NOMO-1 (cell line): ENCODE measurements around the gene PCYT1A.
"Not testable (repeated sequence)": the region's sequence is repeated elsewhere in the genome, so short reads cannot be mapped to it uniquely, and the experiment has no call there.

Experiments used
- DNase-seq, 2 experiments: peaks; one replicate each; lab custom pipeline; 2025; ENCODE audit not compliant: unreplicated experiment in 2 of 2; lab: John Stamatoyannopoulos, UW

The PCYT1A gene

GRCh38 chr3:196217307-196218154 lies 70.0 kb downstream of the PCYT1A start:
- DNase-seq = no peak

GRCh38 chr3:196216681-196217211 lies 70.8 kb downstream of the PCYT1A start:
- DNase-seq = no peak

GRCh38 chr3:196216089-196216564 lies 71.4 kb downstream of the PCYT1A start, which contains the start of gene SLC51A:
Gene SLC51A, plus strand, starts transcription at chr3:196216534. Its CDS starts 179 bp downstream, at chr3:196216713.
- DNase-seq = no peak

GRCh38 chr3:196215493-196216020 lies 72.0 kb downstream of the PCYT1A start:
- peak in 1 of 2 experiments; percentile 44 for DNase-seq

GRCh38 chr3:196214783-196215441 lies 72.6 kb downstream of the PCYT1A start:
- DNase-seq = peak in 1 of 2 experiments; percentile 26

GRCh38 chr3:196210673-196211556 lies 76.6 kb downstream of the PCYT1A start, which contains the start of gene ZDHHC19:
Gene ZDHHC19, minus strand, starts transcription at chr3:196211400. Its CDS starts 85 bp downstream, at chr3:196211315.
- DNase-seq = no peak

- not testable (repeated sequence) for DNase-seq
Observed at GRCh38 chr3:196209944-196210672, 77.4 kb downstream of the PCYT1A start.

- DNase-seq = no peak
Observed at GRCh38 chr3:196208942-196209695, 78.4 kb downstream of the PCYT1A start.

- peak; percentile 23 to 50 for DNase-seq
Observed at GRCh38 chr3:196207833-196208607, 79.5 kb downstream of the PCYT1A start.

GRCh38 chr3:196207159-196207832 lies 80.2 kb downstream of the PCYT1A start:
- no peak for DNase-seq

- not testable (repeated sequence) for DNase-seq
Observed at GRCh38 chr3:196205442-196206205, 81.9 kb downstream of the PCYT1A start.

- peak; percentile 48 to 89 for DNase-seq
Observed at GRCh38 chr3:196203846-196204245, 83.7 kb downstream of the PCYT1A start.

GRCh38 chr3:196202516-196202970 lies 85.0 kb downstream of the PCYT1A start:
- peak; percentile 92 to 94 for DNase-seq

GRCh38 chr3:196198771-196199753 lies 88.5 kb downstream of the PCYT1A start:
- DNase-seq = no peak

- DNase-seq = no peak
Observed at GRCh38 chr3:196198081-196198675, 89.3 kb downstream of the PCYT1A start.
